ENCODE data around the gene SH3BGRL3.
"Not testable (repeated sequence)": the region's sequence is repeated elsewhere in the genome, so short reads cannot be mapped to it uniquely, and the experiment has no call there.

Gene SH3BGRL3

DNA sequence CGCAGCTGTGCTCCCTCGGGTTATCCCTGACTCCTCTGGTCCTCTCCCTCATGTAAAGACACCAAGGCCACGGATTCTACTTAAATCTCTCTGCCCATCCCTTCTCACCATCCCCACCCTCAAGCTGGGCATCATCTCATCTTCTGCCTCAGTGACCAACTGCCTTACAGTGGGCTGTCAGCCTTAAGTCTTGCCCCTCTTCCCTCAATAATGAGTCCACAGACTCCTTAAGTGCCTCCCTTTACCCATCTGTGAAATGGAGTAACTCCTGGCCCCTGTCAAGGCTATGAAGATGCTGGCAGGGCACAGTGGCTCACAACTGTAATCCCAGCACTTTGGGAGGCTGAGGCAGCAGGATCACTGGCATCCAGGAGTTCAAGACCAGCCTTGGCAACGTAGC lies 12.1 kb downstream of the SH3BGRL3 start:
- no peak for DNase-seq

DNA sequence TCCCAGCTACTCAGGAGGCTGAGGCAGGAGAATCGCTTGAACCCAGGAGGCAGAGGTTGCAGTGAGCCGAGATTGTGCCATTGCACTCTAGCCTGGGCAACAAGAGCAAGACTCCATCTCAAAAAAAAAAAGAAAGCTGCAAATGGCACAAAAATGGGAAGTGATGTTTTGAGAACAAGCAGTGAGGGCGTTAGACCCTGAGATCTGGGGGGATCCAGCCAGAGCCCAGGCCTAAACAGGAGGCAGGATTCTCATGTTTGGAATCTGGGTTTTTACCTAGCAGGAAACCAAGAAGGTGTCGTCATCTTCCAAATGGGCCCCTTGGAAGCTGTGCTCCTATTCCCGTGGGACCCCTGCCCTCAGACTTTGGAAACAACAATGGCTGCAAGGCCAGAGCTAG lies 12.8 kb downstream of the SH3BGRL3 start:
- not testable (repeated sequence) for DNase-seq

DNA sequence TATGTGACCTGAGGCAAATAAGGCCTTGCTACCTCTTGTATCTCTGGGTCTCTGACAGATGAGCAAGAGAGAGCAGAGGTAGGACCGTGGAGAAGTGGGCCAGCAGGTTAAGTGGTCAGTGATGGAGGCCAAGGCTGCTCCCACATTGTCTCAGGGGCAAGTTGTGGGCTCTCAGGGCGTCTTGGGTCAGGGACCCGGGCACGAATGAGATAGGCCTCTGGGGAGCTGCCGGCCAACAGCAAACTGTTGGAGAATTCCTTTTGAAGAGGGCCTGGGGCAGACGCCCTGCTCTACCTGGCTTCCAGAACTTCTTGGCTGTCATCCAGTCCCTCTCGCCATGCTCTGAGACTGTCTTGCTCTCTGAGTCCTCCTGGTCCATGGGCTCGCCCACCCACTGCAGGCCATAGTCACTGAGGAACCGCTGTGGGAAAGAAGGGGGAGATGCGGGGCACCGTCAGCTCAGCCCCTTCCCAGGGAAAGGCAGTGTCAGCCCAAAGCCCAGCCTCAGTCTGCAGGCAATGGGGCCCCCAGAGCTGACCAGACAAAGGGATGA lies 14.1 kb downstream of the SH3BGRL3 start:
- no peak for DNase-seq

DNA sequence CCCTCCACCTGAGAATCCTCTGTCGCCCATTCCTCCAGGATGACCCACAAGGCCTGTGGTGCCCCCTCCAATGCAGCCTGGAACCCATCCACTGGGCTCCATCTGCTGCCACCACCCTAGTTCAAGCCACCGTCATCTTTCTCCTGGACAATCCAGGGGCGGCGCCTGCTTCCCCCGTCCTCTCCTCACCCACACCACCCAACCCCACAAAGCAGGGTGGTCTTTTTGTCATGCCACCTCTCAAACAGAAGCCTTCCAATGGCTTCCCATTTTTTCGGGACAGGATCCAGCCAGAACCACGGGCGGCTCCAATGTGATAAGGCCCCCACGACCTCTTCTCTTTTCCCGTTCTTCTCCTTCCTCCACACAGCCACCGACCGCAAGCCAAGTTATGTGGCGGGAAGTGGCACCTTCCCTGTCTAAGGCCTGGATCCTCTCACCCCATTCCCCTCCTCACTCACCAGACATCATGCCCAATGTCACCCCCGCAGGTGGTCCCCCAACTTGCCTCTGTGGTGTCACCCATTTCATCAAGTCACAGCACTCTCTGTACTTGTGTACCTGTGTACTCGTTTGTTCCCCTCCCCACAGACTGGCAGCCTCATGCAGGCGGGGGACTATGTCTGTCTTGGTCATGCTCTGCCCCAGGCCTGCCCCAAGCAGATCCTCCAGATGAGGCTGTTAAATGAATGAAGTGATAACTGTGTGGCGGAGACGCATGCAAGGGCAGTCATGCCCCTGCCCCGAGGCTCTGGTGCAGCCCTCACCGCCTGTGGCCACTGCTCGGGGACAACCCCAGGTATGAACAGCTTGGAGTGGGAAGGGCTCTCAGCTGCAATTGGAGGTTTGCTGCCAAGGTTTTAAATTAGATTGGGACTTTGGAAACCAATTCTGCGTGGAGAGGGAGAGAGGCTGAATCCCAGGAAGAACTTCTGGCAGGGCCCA lies 15.6 kb downstream of the SH3BGRL3 start:
- DNase-seq: no peak

DNA sequence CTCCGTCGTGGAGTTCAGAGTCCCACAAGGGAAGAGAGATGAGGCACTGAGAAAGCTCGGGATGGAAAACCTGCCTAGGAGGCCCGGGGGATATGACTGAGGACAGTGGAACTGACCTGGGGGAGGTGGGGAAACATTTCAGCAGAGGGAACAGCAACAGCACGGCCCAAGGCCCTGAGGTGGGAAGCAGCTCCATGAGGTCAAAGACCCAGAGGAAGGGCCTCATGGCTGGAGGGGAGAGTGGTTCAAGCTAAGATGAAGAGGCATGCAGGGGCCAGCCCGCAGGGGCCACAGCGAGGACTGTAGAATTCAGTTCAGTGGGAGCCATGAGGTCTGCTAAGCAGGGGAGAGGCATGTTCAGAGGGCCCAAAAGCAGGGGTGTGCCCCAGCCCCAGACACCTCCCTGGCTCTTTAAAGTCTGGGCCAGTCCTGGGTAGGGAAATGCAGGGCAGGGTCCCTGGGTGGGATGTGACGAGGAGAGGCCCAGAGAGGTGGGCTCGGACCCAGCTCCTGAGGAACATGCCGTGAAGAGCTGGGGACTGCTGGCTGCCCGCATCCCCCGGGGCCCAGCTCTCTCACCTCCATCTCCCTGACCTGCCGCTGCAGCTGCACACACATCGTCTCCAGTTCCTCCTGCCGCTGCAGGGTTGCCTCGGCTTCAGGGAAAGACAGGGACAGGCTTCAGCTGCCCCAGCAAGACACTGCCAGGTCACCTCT lies 16.6 kb downstream of the SH3BGRL3 start:
- DNase-seq: no peak

DNA sequence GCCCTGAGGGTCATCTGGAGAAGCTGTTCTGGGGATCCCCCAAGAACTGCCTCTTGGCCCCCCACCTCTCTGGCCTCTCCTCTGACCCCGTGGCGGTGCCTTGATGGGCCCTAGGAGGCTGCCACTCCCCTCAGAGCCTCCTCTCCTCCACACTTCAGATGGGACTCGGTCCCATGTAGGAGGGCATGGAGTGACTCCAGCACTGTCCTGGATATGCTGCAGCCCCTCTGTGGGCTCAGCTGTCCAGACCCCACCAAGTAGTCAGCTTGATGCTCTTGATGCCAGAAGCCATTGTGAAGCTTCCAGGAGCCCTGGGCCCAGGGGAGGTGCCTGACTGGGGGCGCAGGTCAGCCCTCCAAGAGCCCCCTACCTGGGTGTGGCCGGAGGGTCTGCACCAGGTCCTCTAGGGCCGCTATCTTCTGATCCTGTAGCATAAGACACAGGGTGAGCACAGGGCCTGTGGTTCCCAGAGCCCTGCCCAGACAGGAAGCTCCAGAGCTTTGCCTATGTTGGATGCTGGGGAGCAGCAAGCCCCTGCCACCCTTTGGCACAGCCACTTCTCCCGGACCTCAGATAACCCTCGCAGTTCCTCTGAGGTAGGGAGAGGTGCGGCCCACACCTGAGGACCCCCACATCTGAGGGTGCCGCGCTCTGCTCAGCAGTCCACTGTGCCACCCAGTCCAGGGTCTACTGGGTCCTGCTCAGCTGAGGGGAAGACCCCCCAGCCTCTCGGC lies 17.3 kb downstream of the SH3BGRL3 start:
- no peak for DNase-seq

DNA sequence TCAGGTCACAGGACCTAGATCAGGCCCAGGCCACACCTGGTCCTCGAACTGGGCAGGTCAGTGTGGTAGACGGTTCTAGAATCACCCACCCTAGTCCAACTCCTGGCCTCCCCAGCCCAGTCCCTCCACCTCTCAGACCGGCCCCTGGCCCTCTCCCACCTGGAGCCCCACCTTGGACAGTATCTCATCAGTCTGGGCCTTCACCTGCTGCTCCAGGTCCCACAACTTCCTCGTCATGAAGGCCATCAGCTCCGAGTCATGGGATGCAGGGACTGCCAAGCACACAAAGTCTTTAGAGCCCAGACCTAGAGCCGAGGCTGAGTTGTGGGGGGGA lies 17.9 kb downstream of the SH3BGRL3 start:
- DNase-seq: no peak

DNA sequence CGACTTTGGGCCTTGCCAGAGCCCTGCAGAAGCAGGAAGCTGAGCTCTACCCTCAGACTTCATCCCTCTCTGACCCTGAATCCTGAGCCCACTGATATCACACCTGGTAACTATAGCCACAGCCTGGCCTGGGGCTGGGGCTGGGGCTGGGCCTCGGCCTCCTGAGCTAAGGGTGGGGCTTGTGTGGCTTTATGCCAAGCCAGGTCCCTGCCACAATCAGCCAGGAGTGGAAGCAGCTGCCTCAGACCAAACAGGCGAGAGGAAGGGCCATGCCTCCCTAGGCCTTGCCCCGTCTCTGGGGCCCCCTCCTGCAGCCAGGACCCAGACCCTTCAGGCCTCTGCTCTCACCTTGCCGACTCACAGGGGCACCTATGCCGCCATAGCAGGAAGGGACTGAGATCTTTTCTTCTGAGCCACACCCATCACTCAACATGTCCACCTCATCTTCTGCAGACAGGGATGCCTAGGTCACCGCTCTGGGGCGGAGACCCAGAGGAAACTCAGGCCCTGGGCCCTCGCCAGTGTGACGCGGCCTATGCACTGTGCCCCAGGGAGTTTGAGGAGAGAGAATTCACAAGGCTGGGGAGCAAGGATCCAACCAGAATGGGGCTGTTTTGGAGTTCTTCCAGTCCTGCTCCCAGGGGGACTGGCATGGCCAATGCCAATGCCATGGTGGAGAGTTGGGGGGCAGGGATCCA lies 20.8 kb downstream of the SH3BGRL3 start:
- no peak for DNase-seq

DNA sequence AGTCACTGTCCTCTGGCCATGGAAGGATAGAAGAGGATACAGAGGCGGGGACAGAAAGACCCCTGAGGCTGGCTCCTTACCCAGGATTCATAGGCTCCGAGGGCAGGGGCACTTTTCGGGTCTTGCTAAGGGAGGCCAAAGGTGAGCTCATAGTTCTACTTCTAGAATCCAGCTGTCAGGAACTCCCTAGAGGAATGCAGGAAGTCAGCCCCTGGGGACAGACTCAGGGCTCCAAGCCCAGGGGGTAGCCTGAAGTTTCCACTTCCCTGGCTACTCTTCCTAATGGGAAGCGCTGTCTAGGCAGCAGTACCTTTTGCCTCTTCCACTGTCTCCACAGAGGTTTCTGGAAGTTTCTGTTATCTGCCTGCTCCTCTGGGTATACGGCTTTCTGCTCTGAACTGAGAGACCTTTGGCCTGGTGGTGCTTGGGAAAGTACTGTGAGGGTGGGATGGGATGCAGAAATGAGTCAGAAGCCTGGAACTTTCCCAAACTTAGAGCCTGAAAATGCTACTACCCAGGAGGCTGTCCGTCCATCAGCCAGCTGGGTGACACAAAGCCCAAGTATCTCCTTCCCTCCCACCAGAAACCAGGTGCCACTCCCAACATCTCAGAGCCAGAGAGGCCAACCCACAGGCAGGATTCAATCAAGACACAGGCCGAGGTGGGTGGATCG lies 23.0 kb downstream of the SH3BGRL3 start:
- DNase-seq: no peak

DNA sequence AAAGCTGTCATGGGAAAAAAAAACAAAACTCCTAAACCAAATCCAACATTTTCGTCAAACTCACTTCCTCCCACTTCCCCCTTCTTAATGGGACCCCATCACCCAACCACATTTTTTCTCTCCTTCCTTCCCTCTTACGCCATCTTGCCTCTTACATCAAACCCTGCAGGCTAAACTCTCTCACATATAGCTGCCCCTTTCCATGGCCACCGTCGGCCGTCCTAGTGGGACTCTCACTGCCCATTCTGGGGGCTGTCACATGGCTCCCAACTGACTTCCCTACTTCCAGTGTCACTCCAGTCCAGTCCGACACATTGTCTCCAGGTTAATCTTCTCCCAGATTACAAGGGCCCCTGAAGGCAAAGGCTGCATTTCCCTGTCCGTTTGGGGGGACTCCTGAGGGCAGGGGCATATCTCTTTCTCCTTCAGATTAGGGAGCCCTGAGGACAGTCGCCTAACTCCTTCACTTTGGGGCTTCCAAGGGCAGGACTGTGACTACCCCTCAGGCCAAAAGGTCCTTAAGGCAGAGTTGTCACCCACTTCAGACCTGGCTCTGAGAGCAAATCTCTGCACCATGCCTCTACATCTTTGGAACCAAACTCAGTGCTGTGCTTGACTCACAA lies 25.9 kb downstream of the SH3BGRL3 start:
- DNase-seq: no peak

DNA sequence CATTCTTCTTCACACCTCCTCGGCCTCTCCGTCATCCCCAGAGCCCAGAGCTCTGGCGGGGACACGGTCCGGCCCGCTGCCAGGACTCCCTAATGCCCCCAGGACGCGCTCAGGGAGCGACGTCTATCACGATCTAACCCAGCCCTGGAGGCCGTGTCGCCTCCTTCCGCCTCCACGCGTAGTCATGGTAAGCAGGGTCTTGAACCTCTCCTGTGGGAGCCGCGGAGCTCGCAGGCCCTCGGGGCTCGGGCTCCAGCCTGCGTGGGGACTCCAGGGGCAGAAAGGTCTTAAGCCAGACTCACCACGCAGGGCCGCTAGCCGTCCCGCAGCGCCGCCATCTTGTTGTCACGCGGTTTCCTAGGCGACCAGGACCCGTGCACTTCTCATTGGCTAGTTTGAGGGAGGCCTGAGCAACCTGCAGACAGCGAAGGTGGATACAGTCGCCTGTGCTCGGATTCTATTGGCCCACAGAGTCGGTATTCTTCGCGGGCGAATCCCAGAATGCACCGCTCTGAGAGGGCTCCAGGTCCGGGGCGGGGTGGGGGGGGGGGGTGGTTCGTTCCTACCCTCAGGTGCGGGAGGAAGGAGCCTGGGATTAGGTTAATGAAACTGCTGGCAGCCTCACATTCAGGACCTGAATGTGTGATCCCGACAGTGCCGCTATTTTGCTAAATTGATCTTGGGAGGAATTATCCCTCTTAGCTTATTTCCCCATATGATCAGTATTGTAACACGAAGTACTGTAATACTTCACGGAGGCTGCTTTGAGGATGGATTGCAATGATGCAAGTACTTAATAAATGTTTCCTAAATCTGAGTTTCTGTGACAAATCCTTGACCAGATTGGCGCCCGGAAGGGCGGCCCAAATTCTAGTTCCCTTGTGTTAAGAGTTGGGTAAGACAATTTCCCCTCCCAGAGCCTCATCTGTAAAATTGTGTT lies 26.7 kb downstream of the SH3BGRL3 start, which contains the start of gene UBXN11:
Gene UBXN11 (minus strand): TSS at position 347 of the 940 bp plus-strand sequence. CDS start 3,753 bp downstream, outside the sequence.
- DNase-seq: peak; percentile 97

DNA sequence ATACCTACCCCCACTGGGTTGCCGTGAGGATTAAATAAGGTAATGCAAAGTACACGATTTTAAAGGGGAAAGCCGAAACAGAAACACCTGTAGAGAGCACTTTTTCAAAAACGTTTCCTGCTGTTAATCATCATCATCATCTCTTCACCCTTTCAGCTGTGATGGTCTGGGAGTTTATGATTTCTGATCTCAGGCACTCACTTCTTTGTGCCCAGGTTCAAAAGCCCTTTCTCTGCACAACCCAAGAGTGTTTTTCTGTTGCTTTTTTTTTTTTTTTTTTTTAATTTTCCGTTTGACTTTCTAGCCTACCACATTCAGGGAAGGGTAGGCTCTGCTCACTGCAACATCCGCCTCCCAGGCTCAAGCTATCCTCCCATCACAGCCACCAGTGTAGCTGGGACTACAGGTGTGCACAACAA lies 27.5 kb downstream of the SH3BGRL3 start:
- DNase-seq: no peak

DNA sequence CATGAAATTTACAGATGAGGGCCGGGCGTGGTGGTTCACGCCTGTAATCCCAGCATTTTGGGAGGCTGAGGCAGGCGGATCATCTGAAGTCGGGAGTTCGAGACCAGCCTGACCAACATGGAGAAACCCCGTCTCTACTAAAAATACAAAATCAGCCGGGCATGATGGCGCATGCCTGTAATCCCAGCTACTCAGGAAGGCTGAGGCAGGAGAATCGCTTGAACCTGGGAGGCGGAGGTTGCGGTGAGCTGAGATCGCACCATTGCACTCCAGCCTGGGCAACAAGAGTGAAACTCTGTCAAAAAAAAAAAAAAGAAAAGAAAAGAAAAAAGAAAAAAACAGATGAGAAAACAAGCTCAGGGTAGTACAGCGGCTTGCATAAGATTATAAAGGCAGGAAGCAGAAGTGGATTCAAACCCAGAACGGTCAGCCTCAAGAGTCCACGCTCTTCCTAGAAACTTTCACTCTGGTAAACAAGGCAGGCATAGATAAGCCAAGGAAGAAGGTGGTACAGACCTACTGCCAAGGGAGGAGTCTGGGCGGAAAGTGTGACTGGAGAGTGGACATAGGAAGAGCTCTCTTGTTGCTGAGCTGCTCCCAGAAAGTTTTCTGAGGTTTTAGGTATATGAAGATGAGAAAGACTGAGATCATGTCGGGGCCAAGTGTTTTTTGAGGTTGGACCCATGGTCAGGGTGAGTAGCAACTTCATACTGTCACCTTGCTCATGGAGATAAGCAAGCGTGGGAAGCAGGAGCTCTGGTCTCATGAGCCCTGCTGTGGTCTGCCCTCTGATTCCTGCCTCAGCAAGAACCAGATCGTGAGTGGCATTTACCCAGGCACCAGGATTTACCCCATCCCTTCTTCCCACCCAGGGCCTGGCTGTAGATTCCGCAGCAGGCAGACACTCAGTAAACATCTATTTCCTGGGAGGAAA lies 28.3 kb downstream of the SH3BGRL3 start:
- not testable (repeated sequence) for DNase-seq

DNA sequence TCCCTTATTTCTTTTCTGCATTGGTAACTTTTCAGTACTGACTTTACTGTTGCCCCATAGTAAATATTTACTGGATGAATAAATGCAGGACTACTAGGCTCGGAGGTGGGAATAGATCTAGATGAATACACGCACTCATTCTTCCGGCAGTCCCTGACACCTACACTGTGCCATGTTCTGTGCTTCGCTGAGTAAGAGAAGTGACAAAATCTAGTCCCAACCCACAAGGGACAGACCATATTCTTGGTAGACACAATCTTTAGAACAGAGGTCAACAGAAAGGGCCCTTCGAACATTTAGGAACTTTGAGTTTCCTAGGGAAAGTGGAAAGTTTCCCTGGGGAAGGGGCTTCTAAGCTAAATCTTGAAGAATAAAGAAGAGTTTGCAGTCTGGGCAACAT lies 34.6 kb downstream of the SH3BGRL3 start:
- no peak for DNase-seq

DNA sequence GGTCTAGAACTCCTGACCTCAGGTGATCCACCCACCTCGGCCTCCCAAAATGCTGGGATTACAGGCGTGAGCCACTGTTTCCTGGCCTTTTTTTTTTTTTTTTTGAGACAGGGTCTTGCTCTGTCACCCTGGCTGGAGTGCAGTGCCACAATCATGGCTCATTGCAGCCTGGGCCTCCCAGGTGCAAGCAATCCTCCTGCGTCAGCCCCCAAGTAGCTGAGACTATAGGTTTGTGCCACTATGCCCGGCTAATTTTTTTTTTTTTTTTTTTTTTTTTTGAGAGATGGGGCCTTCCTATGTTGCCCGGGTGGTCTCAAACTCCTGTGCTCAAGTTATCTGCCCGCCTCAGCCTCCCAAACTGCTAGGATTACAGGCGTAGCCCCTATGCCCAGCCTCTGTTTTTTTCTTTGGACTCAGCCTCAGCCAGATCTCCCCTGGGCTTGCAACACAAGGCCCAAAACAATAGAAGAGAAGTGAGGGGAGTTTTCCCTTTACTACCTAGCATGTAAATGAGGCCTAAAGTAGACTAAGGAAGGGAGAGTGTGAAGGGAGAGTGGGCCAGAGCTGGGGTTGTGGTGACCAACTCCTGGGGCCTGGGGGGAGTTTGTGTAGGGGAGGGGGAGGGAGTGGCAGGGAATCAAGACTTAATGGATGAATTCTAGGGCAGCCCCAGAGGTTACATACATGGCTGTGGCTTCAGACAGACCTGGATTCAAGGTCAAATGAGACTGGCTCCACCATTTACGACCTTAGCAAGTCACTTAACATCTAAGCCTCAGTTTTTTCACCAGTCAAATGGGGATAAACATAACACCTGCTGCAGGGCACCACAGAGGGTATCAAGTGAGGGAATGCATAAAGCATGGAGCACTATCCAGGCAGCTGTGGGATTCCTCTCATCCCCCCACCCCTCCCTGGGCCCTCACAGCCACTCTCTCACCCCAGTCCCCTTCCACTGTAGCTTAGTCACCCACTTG lies 36.3 kb downstream of the SH3BGRL3 start:
- DNase-seq: no peak

DNA sequence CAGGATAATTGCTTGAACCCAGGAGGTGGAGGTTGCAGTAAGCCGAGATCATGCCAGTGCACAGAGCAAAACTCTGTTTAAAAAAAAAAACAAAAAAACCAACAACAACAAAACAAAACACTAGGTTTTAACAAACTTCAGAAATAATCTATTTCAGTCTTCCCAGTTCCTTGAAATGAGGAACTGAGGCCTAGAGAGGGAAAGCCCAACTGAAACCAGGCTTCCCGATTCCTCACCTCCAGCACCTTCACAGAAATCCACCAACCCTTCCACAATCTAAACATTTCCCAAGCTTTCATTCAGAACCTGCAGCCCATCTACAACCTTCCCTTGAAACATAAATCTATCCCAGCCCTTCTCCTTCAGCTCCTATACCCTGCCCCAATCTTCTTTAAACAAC lies 37.3 kb downstream of the SH3BGRL3 start:
- no peak for DNase-seq

DNA sequence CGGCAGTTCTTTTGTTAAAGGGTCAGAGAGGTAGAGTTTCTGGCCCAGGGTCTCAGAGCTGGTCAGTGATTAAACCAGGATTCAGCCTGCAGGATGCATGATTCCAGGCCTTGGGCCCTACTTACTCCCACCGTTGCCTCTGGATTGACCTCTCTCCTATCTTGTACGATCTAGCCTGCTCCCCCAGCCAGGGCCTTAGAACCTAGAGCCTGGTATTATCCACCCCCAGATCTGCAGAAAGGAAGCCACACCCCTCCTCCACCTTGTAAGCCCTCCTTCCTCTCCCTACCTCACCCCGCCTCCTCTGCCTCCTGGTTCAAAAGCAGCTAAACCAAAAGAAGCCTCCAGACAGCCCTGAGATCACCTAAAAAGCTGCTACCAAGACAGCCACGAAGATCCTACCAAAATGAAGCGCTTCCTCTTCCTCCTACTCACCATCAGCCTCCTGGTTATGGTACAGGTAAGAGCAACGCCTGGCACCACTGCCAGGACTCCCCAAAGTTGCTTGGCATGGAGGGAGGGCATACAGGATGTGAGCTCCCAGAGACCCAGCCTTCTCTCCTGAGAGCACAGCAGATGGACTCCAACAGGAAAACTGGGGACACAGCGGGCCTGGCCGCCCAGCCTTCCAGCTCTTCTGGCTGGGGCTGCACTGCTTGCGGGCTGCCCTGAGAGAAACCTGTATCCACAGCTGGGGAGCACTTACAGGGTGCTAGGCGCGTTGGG lies 37.9 kb downstream of the SH3BGRL3 start, which contains the start of gene CD52:
Gene CD52 (plus strand): TSS at position 347 of the 726 bp plus-strand sequence. CDS start 60 bp downstream, at position 407.
- no peak for DNase-seq

Data from COR-L47 (cell line).